Neural cell (in vitro differentiated cells): ENCODE results near the gene ATP9B. TPM values are rescaled to one million over a fixed set of nuclear protein-coding genes. Genes with fewer than 3 reads are reported as not detected.

Source experiments
- H2AFZ ChIP-seq: fragments of 200-600, 300-800 bp; sonication (generic), shearing (Covaris generic); 2 replicates; pipeline ENCODE4 v1.6.0; 2014; ENCODE audit warnings: low read depth, mild to moderate bottlenecking, antibody characterized with exemption, low read length, moderate library complexity
- H3F3A ChIP-seq: fragments of 200-600 bp; shearing (Covaris generic); 2 replicates; pipeline ENCODE4 v1.6.1; 2016; ENCODE audit warnings: mild to moderate bottlenecking, moderate library complexity, mixed read lengths, antibody characterized with exemption, low read length; ENCODE audit not compliant: insufficient read depth, poor library complexity, severe bottlenecking
- H3K27ac ChIP-seq: fragments of 200-600, 300-800 bp; sonication (generic), shearing (Covaris generic); 2 replicates; pipeline ENCODE4 v1.5.1; 2014; ENCODE audit warnings: mild to moderate bottlenecking, low read length, moderate library complexity
- H3K27me3 ChIP-seq: fragments of 300-800, 200-600 bp; sonication (generic), shearing (Covaris generic); 2 replicates; pipeline ENCODE4 v1.6.0; 2014; ENCODE audit warnings: mild to moderate bottlenecking, low read depth, low read length, moderate library complexity; ENCODE audit not compliant: insufficient read depth
- H3K36me3 ChIP-seq: fragments of 300-800, 200-600 bp; sonication (generic), shearing (Covaris generic); 2 replicates; pipeline ENCODE4 v1.5.1; 2014; ENCODE audit warnings: mild to moderate bottlenecking, antibody characterized with exemption, low read length, moderate library complexity; ENCODE audit not compliant: insufficient read depth
- H3K4me2 ChIP-seq: fragments of 300-800, 200-600 bp; sonication (generic), shearing (Covaris generic); 2 replicates; pipeline ENCODE4 v1.6.0; 2014; ENCODE audit warnings: mild to moderate bottlenecking, low read length
- H3K4me3 ChIP-seq: fragments of 300-800, 200-600 bp; sonication (generic), shearing (Covaris generic); 2 replicates; pipeline ENCODE4 v1.5.1; 2014; ENCODE audit warnings: mild to moderate bottlenecking, low read length, moderate library complexity
- H3K79me2 ChIP-seq: fragments of 200-600 bp; shearing (Covaris generic); replicated peaks from 2 replicates; pipeline ENCODE4 v1.6.0; 2014; ENCODE audit warnings: mild to moderate bottlenecking, low read length, moderate library complexity; ENCODE audit not compliant: insufficient read depth
- H3K9ac ChIP-seq: fragments of 300-800, 200-600 bp; sonication (generic), shearing (Covaris generic); 2 replicates; pipeline ENCODE4 v1.6.1; 2016; ENCODE audit warnings: mild to moderate bottlenecking, low read length, mixed read lengths
- H3K9me2 ChIP-seq: fragments of 200-600 bp; shearing (Covaris generic); 2 replicates; pipeline ENCODE4 v1.6.1; 2016; ENCODE audit warnings: mild to moderate bottlenecking, low read length, mixed read lengths; ENCODE audit not compliant: insufficient read depth
- H3K9me3 ChIP-seq: fragments of 200-600, 300-800 bp; sonication (generic), shearing (Covaris generic); 2 replicates; pipeline ENCODE4 v1.6.1; 2016; ENCODE audit warnings: mild to moderate bottlenecking, mixed run types, low read length, moderate library complexity, mixed read lengths
- H4K20me1 ChIP-seq: fragments of 200-600 bp; shearing (Covaris generic); 2 replicates; pipeline ENCODE4 v1.6.1; 2016; ENCODE audit warnings: mild to moderate bottlenecking, mixed run types; ENCODE audit not compliant: insufficient read depth
- CTCF ChIP-seq: fragments of 450-650 bp; IDR thresholded peaks from 2 replicates; pipeline ENCODE4 v1.5.1; 2014; ENCODE audit warnings: antibody characterized with exemption, mild to moderate bottlenecking, moderate library complexity; ENCODE audit not compliant: poor library complexity, severe bottlenecking
- EP300 ChIP-seq: fragments of 450-650 bp; conservative IDR thresholded peaks from 2 replicates; pipeline ENCODE4 v1.6.1; 2014; ENCODE audit warnings: antibody characterized with exemption, mild to moderate bottlenecking, moderate library complexity; ENCODE audit not compliant: poor library complexity, severe bottlenecking
- EZH2 ChIP-seq: fragments of 200-600, 300-800 bp; shearing (Covaris generic), sonication (generic); IDR thresholded peaks from 2 replicates; pipeline ENCODE4 v1.6.1; 2014; ENCODE audit warnings: antibody characterized with exemption, low read length, borderline replicate concordance, mild to moderate bottlenecking; ENCODE audit not compliant: insufficient read depth, poor library complexity, severe bottlenecking
- MXI1 ChIP-seq: fragments of 450-650 bp; conservative IDR thresholded peaks from 2 replicates; pipeline ENCODE4 v1.6.1; 2014; ENCODE audit warnings: antibody characterized with exemption, mild to moderate bottlenecking; ENCODE audit not compliant: poor library complexity, severe bottlenecking
- POLR2AphosphoS5 ChIP-seq: IDR thresholded peaks from 2 replicates; pipeline ENCODE4 v1.6.1; 2012
- RAD21 ChIP-seq: fragments of 450-650 bp; conservative IDR thresholded peaks from 2 replicates; pipeline ENCODE4 v1.6.1; 2014; ENCODE audit warnings: antibody characterized with exemption, mild to moderate bottlenecking, moderate library complexity
- SMC3 ChIP-seq: fragments of 450-650 bp; conservative IDR thresholded peaks from 2 replicates; pipeline ENCODE4 v1.6.1; 2014; ENCODE audit warnings: antibody characterized with exemption, mild to moderate bottlenecking, moderate library complexity; ENCODE audit not compliant: poor library complexity
- TAF1 ChIP-seq: IDR thresholded peaks from 2 replicates; pipeline ENCODE4 v1.6.1; 2012; ENCODE audit warnings: low read depth
- polyA plus RNA-seq: library from polyadenylated mRNA; depleted of rRNA; stranded (reverse); fragments of >200 nt; gene quantifications from 2 replicates; pipeline ENCODE4 v1.2.3, GENCODE V29; 2014
- TF ChIP-seq, protein P1 (sequence below): IDR thresholded peaks from 2 replicates; pipeline ENCODE4 v1.6.1; 2012; ENCODE audit warnings: borderline replicate concordance

ATP9B gene
- polyA plus RNA-seq, 1 donor from 2014 or later = 15.4 TPM

- TF ChIP-seq, protein P1, sequence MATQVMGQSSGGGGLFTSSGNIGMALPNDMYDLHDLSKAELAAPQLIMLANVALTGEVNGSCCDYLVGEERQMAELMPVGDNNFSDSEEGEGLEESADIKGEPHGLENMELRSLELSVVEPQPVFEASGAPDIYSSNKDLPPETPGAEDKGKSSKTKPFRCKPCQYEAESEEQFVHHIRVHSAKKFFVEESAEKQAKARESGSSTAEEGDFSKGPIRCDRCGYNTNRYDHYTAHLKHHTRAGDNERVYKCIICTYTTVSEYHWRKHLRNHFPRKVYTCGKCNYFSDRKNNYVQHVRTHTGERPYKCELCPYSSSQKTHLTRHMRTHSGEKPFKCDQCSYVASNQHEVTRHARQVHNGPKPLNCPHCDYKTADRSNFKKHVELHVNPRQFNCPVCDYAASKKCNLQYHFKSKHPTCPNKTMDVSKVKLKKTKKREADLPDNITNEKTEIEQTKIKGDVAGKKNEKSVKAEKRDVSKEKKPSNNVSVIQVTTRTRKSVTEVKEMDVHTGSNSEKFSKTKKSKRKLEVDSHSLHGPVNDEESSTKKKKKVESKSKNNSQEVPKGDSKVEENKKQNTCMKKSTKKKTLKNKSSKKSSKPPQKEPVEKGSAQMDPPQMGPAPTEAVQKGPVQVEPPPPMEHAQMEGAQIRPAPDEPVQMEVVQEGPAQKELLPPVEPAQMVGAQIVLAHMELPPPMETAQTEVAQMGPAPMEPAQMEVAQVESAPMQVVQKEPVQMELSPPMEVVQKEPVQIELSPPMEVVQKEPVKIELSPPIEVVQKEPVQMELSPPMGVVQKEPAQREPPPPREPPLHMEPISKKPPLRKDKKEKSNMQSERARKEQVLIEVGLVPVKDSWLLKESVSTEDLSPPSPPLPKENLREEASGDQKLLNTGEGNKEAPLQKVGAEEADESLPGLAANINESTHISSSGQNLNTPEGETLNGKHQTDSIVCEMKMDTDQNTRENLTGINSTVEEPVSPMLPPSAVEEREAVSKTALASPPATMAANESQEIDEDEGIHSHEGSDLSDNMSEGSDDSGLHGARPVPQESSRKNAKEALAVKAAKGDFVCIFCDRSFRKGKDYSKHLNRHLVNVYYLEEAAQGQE = no peak
Observed at GRCh38 chr18:79187532-79188277, 118.5 kb downstream of the ATP9B start (continued).

GRCh38 chr18:79191418-79191817 is 122.2 kb downstream of the ATP9B start:
- no peaks in the 10 kb centered on the region for H3K79me2 ChIP-seq

More at GRCh38 chr18:79191418-79191817, 122.2 kb downstream of the ATP9B start:
- H3K9me2 ChIP-seq = no peaks in the 10 kb centered on the region
- H4K20me1 ChIP-seq = no peaks in the 10 kb centered on the region
- no peak overlapping the region for H3K27ac ChIP-seq
- no peak overlapping the region for H3K4me2 ChIP-seq
- peaks cover 3% of the 10 kb centered on the region for H3K36me3 ChIP-seq
- H3K9me3 ChIP-seq = no peaks in the 10 kb centered on the region
- TF ChIP-seq POLR2AphosphoS5 (no peak), SMC3 (no peak), MXI1 (no peak), TAF1 (no peak), CTCF (no peak), RAD21 (no peak), EZH2 (no peak), EP300 (no peak)
- TF ChIP-seq, protein P1 = no peak
- no peak overlapping the region for H3K4me3 ChIP-seq
- H3K27me3 ChIP-seq = no peaks in the 10 kb centered on the region
- no peaks in the 10 kb centered on the region for H3F3A ChIP-seq
- H2AFZ ChIP-seq = no peak overlapping the region
- H3K9ac ChIP-seq = no peak overlapping the region
